Muscle layer of colon (tissue), 2 donors: ENCODE measurements around the gene LAMB1.

Source experiments
- H3K27ac ChIP-seq: one replicate; pipeline ENCODE4 v1.7.0; 2013; ENCODE audit warnings: low read depth, mild to moderate bottlenecking, low read length, moderate library complexity
- H3K27me3 ChIP-seq, 2 donors: one replicate each; pipeline ENCODE4 v1.7.0; 2013; ENCODE audit warnings: low read length in 2 of 2, mild to moderate bottlenecking in 2 of 2; ENCODE audit not compliant: insufficient read depth in 2 of 2, control insufficient read depth in 1 of 2
- H3K36me3 ChIP-seq: one replicate; pipeline ENCODE4 v1.7.0; 2013; ENCODE audit warnings: mild to moderate bottlenecking, low read length; ENCODE audit not compliant: insufficient read depth
- H3K4me1 ChIP-seq: one replicate; pipeline ENCODE4 v1.7.0; 2013; ENCODE audit warnings: mild to moderate bottlenecking, low read length; ENCODE audit not compliant: insufficient read depth
- H3K4me3 ChIP-seq, 2 donors: one replicate each; pipeline ENCODE4 v1.7.0; 2013; ENCODE audit warnings: low read length in 2 of 2, low read depth in 1 of 2, mild to moderate bottlenecking in 1 of 2, moderate library complexity in 1 of 2
- H3K9ac ChIP-seq: one replicate; pipeline ENCODE4 v1.7.0; 2013; ENCODE audit warnings: low read length
- H3K9me3 ChIP-seq: one replicate; pipeline ENCODE4 v1.7.0; 2013; ENCODE audit warnings: mild to moderate bottlenecking, low read length
- donor health status: abdominal sarcoma.
- donor health status: Adenocarcinoma of cecum.

LAMB1 gene

DNA sequence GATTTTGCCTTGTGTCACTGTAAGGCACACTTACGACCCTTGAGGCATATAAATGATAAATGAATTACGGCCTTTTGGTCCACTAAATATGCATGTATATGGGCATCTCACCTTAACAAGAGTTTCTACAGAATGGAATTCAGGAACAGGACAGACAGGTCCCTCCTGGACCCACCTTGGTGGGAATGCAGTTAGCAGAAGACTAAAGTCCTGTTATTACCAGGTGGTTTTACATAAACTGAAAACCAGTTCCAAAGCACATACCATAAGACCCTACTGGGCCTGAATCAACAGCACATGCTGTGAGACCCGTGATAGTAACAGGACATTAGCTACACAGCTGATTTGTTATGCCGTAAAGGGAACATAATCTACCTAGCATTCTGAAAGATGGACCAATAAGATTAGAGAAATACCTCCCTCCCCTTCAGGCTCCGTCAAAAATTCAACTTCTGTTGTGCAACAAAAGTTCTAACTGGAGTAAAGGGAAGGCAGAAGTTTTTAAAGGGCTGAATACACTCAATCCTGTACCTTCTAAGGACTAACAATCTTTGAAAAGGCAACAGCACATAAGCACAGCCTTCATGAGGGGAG is 24.0 kb downstream of the LAMB1 start:
- Histone ChIP-seq H3K27ac (no peak overlapping the region), H3K4me3 (no peak overlapping the region), H3K9ac (no peak overlapping the region), H3K9me3 (no peaks in the 10 kb centered on the region), H3K36me3 (peaks cover 60% of the 10 kb centered on the region), H3K4me1 (peaks cover 21% of the 10 kb centered on the region), H3K27me3 (no peaks in the 10 kb centered on the region)

DNA sequence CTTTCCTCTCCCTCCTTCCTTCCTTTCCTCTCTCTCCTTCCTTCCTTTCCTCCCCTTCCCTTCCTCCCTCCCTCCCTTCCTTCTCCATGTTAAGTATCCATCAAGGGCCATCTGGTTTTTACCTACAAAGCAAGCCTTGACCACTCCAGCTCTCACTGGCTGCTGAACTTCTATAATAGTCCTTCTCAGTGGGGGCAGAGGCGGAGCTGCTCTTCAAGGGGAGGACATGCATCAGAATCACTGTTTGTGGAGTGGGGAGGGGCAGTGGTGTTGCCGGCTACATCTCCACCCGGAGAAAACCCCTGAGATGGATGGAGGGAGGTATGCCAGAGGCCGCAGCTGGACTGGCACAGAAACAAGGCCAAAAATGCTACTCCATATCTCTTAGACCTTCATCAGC is 25.9 kb downstream of the LAMB1 start:
- H3K27me3 ChIP-seq: no peaks in the 10 kb centered on the region
- H3K4me1 ChIP-seq: peaks cover 10% of the 10 kb centered on the region
- H3K4me3 ChIP-seq: no peak overlapping the region
- no peak overlapping the region for H3K9ac ChIP-seq
- no peak overlapping the region for H3K27ac ChIP-seq
- no peaks in the 10 kb centered on the region for H3K9me3 ChIP-seq
- peaks cover 68% of the 10 kb centered on the region for H3K36me3 ChIP-seq

DNA sequence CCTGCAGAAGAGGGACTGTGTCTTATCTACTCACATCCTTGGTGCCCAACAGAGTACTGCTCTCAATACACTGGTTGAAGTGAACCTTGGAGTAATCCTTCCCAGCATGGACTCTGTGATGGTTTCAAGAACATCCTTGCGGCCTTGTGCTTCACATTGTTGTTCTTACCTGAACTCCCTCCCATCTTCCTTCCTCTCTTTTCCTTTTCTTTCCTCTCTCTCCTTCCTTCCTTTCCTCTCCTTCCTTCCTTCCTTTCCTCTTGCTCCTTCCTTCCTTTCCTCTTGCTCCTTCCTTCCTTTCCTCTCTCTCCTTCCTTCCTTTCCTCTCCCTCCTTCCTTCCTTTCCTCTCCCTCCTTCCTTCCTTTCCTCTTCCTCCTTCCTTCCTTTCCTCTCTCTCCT is 26.3 kb downstream of the LAMB1 start:
- Histone ChIP-seq H3K9ac (no peak overlapping the region), H3K4me3 (no peak overlapping the region), H3K36me3 (peaks cover 72% of the 10 kb centered on the region), H3K27ac (no peak overlapping the region), H3K9me3 (no peaks in the 10 kb centered on the region), H3K4me1 (peaks cover 12% of the 10 kb centered on the region), H3K27me3 (no peaks in the 10 kb centered on the region)

DNA sequence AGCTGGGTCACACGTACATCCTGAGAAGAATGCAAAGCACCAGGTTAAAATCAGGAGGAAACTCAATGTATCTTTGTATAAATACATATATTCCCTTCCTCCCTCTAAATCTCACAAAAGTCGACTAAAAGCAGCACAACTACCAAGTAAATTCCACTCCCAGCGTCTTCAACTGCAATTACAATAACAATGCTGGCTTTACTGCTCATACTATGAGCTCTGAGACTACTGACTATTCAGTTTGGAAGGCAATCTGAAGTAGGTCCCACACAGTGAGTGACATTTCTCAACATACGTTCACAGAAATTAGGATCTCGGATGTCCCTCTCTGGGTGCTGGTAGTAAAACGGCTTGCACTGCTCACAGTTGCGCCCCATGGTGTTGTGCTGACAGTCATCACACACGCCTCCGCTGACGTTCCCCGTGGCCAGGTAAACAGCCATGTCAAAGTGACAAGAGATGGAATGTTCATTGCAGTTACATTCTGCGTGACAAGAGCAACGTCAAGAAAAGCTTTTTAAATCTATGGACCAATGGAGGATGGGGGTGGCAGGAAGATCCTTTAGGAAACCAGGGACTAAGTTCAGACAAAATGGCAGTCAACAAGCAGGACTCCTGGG is 27.5 kb downstream of the LAMB1 start:
- no peak overlapping the region for H3K4me3 ChIP-seq
- no peaks in the 10 kb centered on the region for H3K9me3 ChIP-seq
- H3K27ac ChIP-seq: no peak overlapping the region
- peaks cover 18% of the 10 kb centered on the region for H3K4me1 ChIP-seq
- H3K36me3 ChIP-seq: peaks cover 80% of the 10 kb centered on the region
- H3K27me3 ChIP-seq: no peaks in the 10 kb centered on the region
- no peak overlapping the region for H3K9ac ChIP-seq

DNA sequence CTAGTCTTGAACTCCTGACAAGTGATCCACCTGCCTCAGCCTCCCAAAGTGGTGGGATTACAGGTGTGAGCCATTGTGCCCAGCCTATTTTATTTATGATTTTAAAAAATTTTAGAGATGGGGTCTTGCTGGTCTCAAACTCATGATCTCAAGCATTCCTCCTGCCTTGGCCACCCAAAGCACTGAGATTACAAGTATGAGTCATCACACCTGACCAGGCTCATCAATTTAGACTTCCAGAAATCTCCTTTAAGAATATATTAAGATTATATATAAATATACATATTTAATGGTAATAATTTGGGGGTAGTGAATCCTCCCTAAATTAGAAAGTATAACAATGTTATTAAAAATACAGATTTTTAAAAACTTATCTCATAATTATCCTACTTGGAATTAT is 29.1 kb downstream of the LAMB1 start:
- Histone ChIP-seq H3K4me3 (no peak overlapping the region), H3K4me1 (peaks cover 24% of the 10 kb centered on the region), H3K36me3 (peaks cover 64% of the 10 kb centered on the region), H3K9ac (no peak overlapping the region), H3K27me3 (no peaks in the 10 kb centered on the region), H3K27ac (no peak overlapping the region), H3K9me3 (no peaks in the 10 kb centered on the region)

DNA sequence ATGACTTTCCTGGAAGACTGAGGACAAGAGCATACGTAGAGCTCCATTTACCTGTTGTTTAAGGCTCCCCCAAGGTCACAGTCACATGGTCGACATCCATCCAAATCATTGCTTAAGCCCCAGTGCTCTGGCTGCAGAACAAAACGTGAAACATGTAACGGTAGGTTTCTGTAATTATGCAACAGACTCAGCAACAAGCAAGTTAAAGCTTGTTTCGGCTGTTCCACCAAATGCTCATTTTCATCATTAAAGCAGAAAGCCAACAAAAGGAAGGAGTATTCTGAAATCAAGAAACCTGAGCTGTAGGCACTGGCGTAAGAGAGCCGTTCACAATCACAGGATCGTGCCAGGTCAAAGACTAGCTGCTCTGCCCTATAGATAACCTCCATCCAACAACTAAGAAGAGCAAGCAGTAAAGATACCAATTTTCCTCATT is 30.0 kb downstream of the LAMB1 start:
- Histone ChIP-seq H3K9ac (no peak overlapping the region), H3K4me1 (peaks cover 24% of the 10 kb centered on the region), H3K36me3 (peaks cover 67% of the 10 kb centered on the region), H3K4me3 (no peak overlapping the region), H3K9me3 (no peaks in the 10 kb centered on the region), H3K27me3 (no peaks in the 10 kb centered on the region), H3K27ac (no peak overlapping the region)

DNA sequence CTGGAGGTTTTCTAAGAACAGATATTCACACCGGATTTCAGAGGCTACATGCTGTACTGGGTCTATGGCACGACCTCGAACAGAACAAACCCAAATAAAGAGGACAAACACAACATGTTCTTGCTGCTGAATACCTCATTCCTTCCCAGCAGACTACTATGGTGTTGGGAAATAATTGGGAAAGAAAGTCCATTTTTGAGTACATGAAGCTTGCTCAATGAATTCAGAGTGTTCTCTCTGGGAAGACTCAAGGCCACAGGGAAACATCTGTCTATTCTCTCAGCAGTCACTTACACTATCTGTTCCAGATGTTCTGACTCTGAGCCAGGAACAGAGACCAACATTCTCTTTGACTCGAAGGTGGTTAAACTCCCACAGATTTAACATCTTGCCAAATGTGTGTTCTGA is 30.9 kb downstream of the LAMB1 start:
- Histone ChIP-seq H3K9ac (no peak overlapping the region), H3K27ac (no peak overlapping the region), H3K4me1 (peaks cover 24% of the 10 kb centered on the region), H3K27me3 (no peaks in the 10 kb centered on the region), H3K36me3 (peaks cover 65% of the 10 kb centered on the region), H3K4me3 (no peak overlapping the region), H3K9me3 (no peaks in the 10 kb centered on the region)

DNA sequence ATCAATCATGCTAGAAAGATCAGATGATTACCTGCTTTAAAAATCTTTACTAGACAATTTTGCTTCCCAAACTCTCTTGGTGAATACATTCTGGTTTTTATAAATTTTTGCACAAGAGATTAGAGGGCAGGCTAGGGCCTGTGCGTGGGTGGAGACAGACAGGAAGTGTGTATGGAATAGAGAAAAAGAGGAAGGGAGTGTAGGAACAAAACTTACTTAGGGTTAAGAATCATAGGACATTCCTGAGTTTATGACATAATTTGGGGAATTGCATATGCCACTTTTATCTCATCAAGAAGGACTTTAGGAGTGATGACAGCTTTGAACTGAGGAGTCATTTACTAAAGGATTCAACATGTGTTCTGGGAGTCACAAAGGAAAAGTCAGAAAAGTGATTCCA is 31.3 kb downstream of the LAMB1 start:
- Histone ChIP-seq H3K9ac (no peak overlapping the region), H3K27me3 (no peaks in the 10 kb centered on the region), H3K27ac (peak overlapping the region; percentile 30), H3K4me3 (no peak overlapping the region), H3K36me3 (peaks cover 68% of the 10 kb centered on the region), H3K9me3 (no peaks in the 10 kb centered on the region), H3K4me1 (peaks cover 24% of the 10 kb centered on the region)

DNA sequence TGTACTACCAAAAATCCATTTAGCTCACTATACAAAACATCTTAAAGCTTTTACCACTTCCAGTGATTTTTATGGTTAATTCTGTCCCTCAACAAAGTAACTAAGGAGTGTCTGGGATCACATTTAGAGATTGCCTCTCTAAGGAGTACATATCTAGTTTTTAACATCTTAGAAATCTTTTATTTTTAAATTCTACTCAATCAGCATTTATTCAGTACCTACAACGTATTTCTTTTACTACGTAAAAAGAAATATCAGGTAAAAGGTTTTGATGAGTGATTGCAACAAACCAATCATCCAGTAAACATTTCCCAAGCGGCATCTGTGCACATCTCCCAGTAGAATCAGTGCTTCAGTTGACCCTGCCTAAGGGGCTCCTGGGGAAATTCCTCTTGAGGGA is 31.9 kb downstream of the LAMB1 start:
- H3K9me3 ChIP-seq: no peaks in the 10 kb centered on the region
- no peak overlapping the region for H3K9ac ChIP-seq
- peaks cover 24% of the 10 kb centered on the region for H3K4me1 ChIP-seq
- H3K27me3 ChIP-seq: no peaks in the 10 kb centered on the region
- peaks cover 67% of the 10 kb centered on the region for H3K36me3 ChIP-seq
- H3K27ac ChIP-seq: peak overlapping the region; percentile 30
- H3K4me3 ChIP-seq: no peak overlapping the region

DNA sequence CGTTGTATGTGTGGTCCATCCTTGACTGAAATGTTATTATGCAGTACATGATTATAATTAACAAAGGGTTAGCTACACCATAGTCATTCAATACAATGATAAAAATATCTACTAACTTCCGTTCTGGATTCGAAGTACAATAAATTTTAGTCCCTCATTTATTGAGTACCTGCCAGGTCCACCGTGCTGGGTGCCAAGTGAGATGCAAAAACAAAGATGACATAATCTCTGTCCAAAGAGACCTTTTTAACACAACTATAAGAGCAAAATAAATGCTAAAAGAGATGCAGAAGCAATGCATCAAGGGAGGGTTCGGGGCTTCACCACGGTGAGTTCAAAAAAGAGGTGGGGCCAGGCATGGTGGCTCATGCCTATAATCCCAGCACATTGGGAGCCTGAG is 33.1 kb downstream of the LAMB1 start:
- Histone ChIP-seq H3K4me1 (peaks cover 24% of the 10 kb centered on the region), H3K9me3 (no peaks in the 10 kb centered on the region), H3K9ac (no peak overlapping the region), H3K27ac (no peak overlapping the region), H3K27me3 (no peaks in the 10 kb centered on the region), H3K36me3 (peaks cover 57% of the 10 kb centered on the region), H3K4me3 (no peak overlapping the region)

DNA sequence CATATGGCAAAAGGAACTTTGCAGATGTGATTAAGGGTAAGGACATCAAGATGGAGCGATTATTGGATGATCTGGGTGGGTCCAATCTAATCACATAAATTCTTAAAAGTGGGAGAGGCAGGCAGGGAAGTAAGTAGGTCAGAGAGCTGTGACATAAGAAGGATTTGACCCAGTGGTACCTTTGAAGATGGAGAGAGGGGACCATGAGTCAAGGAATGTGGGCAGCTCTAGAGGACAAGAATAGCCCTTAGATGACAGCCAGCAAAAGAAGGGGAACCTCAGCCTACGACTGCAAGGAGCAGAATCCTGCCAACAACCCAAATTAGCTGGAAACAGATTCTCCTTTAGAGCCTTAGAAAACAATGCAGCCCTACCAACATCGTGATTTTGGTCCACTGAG is 34.5 kb downstream of the LAMB1 start:
- no peaks in the 10 kb centered on the region for H3K27me3 ChIP-seq

DNA sequence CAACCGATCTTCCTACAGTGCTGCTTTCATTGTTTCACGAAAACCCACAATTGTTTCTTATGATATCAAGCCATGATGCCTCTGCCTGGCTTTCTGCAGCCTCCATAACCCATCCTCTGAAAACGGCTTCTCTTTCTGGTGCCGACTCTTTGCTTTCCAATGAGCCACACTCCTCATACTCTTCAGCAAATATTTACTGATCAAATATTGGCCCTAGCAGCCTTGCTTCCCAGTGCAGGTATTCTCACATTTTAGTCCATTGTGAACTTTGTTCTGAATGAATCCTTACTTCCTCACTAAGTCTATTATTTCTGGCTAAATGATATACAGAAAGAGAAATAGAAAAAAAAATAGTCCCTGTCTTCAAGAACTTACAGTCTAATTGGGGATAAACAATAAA is 35.5 kb downstream of the LAMB1 start:
- Histone ChIP-seq H3K4me3 (no peak overlapping the region), H3K27me3 (no peaks in the 10 kb centered on the region), H3K9me3 (no peaks in the 10 kb centered on the region), H3K4me1 (peaks cover 20% of the 10 kb centered on the region), H3K36me3 (peaks cover 65% of the 10 kb centered on the region), H3K27ac (no peak overlapping the region), H3K9ac (no peak overlapping the region)

More for the DNA sequence above, 34.5 kb downstream of the LAMB1 start:
- Histone ChIP-seq H3K36me3 (peaks cover 64% of the 10 kb centered on the region), H3K4me3 (no peak overlapping the region), H3K9ac (no peak overlapping the region), H3K27ac (peak overlapping the region; percentile 4), H3K9me3 (no peaks in the 10 kb centered on the region), H3K4me1 (peaks cover 24% of the 10 kb centered on the region)
